Measurements from ENCODE around the gene OSBPL6.
"Not testable (repeated sequence)": the region's sequence is repeated elsewhere in the genome, so short reads cannot be mapped to it uniquely, and the experiment has no call there.

OSBPL6 gene

GRCh38 chr2:178177066-178177679 lies 17.1 kb upstream of the OSBPL6 start:
- Histone ChIP-seq H3K27me3 (replicated peaks; ENCODE audit: control insufficient read depth, insufficient read depth, low read length) (no peaks in the 10 kb centered on the region), H3K36me3 (ENCODE audit: control insufficient read depth, insufficient read depth, low read length) (no peaks in the 10 kb centered on the region), H3K4me3 (replicated peaks; ENCODE audit: low read depth, low read length) (no peak overlapping the region)
- DNase-seq (ENCODE audit: extremely low read depth, insufficient read length): no peak
- no peak for TF ChIP-seq CTCF (IDR thresholded peaks at IDR 0.05; ENCODE audit: insufficient read depth, low read length, poor library complexity, severe bottlenecking)

DNA sequence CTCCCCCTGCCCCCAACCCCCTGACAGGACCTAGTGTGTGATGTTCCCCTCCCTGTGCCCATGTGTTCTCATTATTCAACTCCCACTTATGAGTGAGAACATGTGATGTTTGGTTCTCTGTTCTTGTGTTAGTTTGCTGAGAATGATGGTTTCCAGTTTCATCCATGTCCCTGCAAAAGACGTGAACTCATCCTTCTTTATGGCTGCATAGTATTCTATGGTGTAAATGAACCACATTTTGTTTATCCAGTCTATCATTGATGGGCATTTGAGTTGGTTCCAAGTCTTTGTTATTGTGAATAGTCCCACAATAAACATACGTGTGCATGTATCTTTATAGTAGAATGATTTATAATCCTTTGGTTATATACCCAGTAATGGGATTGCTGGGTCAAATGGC lies 13.7 kb upstream of the OSBPL6 start:
- not testable (repeated sequence) for H3K4me3 ChIP-seq (replicated peaks; ENCODE audit: low read depth, low read length); DNase-seq (ENCODE audit: extremely low read depth, insufficient read length); H3K36me3 ChIP-seq (ENCODE audit: control insufficient read depth, insufficient read depth, low read length); H3K27me3 ChIP-seq (replicated peaks; ENCODE audit: control insufficient read depth, insufficient read depth, low read length)

GRCh38 chr2:178187861-178188260 lies 6.5 kb upstream of the OSBPL6 start:
- no peak overlapping the region for H3K4me3 ChIP-seq (replicated peaks; ENCODE audit: low read depth, low read length)
- no peak for DNase-seq (ENCODE audit: extremely low read depth, insufficient read length)
- no peak for TF ChIP-seq CTCF (IDR thresholded peaks at IDR 0.05; ENCODE audit: insufficient read depth, low read length, poor library complexity, severe bottlenecking)

GRCh38 chr2:178188466-178188865 lies 5.8 kb upstream of the OSBPL6 start:
- no peak for TF ChIP-seq CTCF (IDR thresholded peaks at IDR 0.05; ENCODE audit: insufficient read depth, low read length, poor library complexity, severe bottlenecking)
- H3K4me3 ChIP-seq (replicated peaks; ENCODE audit: low read depth, low read length): no peak overlapping the region
- H3K27me3 ChIP-seq (replicated peaks; ENCODE audit: control insufficient read depth, insufficient read depth, low read length): no peaks in the 10 kb centered on the region; the same call in 1 of the 2 replicates
- no peaks in the 10 kb centered on the region for H3K36me3 ChIP-seq (ENCODE audit: control insufficient read depth, insufficient read depth, low read length)
- no peak for DNase-seq (ENCODE audit: extremely low read depth, insufficient read length)

More at GRCh38 chr2:178187861-178188260, 6.5 kb upstream of the OSBPL6 start:
- Histone ChIP-seq H3K36me3 (ENCODE audit: control insufficient read depth, insufficient read depth, low read length) (no peaks in the 10 kb centered on the region), H3K27me3 (replicated peaks; ENCODE audit: control insufficient read depth, insufficient read depth, low read length) (no peaks in the 10 kb centered on the region)

- no peak for DNase-seq (ENCODE audit: extremely low read depth, insufficient read length)
- no peaks in the 10 kb centered on the region for H3K36me3 ChIP-seq (ENCODE audit: control insufficient read depth, insufficient read depth, low read length)
- H3K27me3 ChIP-seq (replicated peaks; ENCODE audit: control insufficient read depth, insufficient read depth, low read length): no peaks in the 10 kb centered on the region; the same call in none of the 2 replicates
- H3K4me3 ChIP-seq (replicated peaks; ENCODE audit: low read depth, low read length): peak overlapping the region; percentile 30
- TF ChIP-seq CTCF (IDR thresholded peaks at IDR 0.05; ENCODE audit: insufficient read depth, low read length, poor library complexity, severe bottlenecking): no peak
Observed at GRCh38 chr2:178191004-178191508, 3.3 kb upstream of the OSBPL6 start.

DNA sequence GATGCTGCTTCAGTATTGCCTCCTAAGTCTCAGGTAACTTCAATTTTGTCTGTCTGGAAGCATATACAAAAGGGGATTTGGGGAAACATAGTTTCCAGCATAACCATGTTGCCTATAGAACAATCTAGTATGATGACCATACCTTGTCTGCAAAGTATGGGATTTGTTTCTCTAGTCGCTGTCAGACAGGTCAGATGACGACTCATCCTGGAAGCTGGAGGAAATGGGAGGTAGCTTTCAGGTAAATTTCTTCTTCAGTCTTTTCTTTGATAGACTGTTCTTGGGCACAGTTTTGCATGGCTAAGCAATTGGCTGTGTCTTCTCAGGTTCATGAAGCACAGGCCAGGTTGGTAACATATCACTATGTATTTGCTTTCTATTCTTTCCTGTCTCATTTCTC lies 2.8 kb upstream of the OSBPL6 start:
- Histone ChIP-seq H3K4me3 (replicated peaks; ENCODE audit: low read depth, low read length) (no peak overlapping the region), H3K36me3 (ENCODE audit: control insufficient read depth, insufficient read depth, low read length) (no peaks in the 10 kb centered on the region), H3K27me3 (replicated peaks; ENCODE audit: control insufficient read depth, insufficient read depth, low read length) (no peaks in the 10 kb centered on the region; the same call in none of the 2 replicates)
- TF ChIP-seq CTCF (IDR thresholded peaks at IDR 0.05; ENCODE audit: insufficient read depth, low read length, poor library complexity, severe bottlenecking): no peak
- no peak for DNase-seq (ENCODE audit: extremely low read depth, insufficient read length)

Data from GM06990 (cell line).